GM10266 (cell line): Measurements from ENCODE around the gene SEMA3G.

Source experiments
- DNase-seq: peaks from one replicate; pipeline ENCODE4 v3.0.0; 2012; ENCODE audit errors: extremely low spot score
- TF ChIP-seq, protein P1 (sequence below): IDR thresholded peaks from 2 replicates; pipeline ENCODE4 v1.5.1; 2012; ENCODE audit warnings: mild to moderate bottlenecking, low read depth; ENCODE audit not compliant: control insufficient read depth, insufficient read depth; ENCODE audit errors: missing control alignments

SEMA3G gene

DNA sequence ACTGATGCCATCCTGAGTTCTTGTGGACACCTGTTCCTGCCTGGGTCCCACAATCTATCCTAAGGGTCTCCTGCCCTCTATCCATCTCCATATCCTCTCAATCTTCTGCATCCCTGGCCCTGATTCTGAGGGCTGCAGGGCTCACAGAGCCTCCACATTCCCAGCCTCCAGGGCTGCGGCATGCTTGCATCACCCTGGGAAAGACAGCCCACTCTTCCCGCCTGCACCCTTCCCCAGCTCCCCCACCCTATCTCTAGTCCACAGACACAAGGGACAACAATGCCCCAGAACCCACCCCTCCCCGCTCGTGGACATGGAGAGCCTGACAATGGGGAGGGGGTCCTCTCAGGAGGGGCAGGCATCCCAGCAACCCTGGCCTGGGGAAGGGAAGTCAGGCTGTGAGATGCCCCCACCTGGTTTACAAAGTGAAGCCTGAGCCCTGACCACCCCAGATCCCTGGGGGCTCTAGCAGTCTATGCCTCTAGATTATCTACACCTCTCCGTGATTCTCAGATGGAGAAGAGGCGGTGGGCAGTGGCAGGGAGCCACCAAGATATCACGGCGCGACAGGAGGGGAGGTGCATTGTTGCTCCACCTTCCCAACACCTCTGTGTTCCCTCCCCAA is 10.3 kb downstream of the SEMA3G start:
- DNase-seq = no peak

GRCh38 chr3:52433996-52434479 is 10.9 kb downstream of the SEMA3G start:
- DNase-seq = no peak
- TF ChIP-seq, protein P1, sequence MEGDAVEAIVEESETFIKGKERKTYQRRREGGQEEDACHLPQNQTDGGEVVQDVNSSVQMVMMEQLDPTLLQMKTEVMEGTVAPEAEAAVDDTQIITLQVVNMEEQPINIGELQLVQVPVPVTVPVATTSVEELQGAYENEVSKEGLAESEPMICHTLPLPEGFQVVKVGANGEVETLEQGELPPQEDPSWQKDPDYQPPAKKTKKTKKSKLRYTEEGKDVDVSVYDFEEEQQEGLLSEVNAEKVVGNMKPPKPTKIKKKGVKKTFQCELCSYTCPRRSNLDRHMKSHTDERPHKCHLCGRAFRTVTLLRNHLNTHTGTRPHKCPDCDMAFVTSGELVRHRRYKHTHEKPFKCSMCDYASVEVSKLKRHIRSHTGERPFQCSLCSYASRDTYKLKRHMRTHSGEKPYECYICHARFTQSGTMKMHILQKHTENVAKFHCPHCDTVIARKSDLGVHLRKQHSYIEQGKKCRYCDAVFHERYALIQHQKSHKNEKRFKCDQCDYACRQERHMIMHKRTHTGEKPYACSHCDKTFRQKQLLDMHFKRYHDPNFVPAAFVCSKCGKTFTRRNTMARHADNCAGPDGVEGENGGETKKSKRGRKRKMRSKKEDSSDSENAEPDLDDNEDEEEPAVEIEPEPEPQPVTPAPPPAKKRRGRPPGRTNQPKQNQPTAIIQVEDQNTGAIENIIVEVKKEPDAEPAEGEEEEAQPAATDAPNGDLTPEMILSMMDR = no peak

More for the DNA sequence above, 10.3 kb downstream of the SEMA3G start:
- TF ChIP-seq, protein P1 = no peak

DNA sequence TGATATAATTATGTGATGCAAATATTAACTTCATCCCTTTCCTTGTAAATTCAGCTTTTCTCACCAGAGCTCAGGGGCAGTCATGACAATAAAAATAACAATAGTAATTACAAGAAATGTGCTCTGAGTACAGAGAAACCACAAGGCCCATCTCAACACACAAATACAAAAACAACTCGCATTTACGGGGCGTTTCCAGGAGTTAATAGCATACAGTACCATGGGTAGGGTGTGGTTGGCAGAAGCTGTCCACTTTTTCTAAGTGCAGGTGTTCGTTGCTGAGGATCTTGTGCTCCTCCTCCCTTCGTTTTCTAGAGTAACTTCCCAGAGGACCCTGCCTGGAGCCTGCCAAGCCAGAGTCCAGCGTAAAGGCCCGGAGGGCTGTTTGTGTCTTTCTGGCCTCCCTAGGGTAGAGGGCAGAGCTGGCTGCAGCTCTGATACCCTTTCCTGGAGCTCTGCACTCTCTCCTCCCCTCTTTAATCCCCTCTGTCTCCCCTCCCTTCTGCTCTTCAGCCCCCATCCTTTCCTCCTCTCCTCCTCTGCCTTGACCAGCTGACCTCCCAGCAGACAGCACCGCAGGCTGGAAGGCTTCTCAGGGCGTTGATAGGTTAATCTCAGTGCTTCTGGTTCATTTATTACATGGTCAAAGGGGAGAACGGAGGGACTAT is 11.4 kb downstream of the SEMA3G start:
- TF ChIP-seq, protein P1 = no peak
- DNase-seq = no peak

- TF ChIP-seq, protein P1 = no peak
- no peak for DNase-seq
These were observed 12.2 kb downstream of the SEMA3G start for GRCh38 chr3:52432691-52433141.

DNA sequence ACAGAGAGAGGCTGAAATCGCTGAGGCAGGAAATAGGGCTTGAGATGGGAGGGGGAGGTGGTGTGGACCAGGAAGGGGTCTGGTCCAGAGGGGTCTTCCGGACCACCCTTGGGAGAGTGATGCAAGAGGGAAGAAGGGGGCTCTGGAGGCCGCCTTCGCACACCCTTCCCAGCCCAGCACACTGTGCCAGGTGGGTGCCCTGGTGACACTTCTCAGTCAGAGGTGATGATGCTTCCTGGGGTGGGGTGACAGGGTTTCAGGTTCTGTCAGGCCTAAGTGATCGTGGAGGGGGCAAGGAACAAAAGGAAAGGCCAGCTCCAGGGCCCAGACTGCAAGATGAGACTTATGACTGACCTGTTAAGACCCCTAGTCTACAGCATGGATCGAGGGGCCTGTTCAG is 12.7 kb downstream of the SEMA3G start:
- TF ChIP-seq, protein P1 = no peak
- no peak for DNase-seq

DNA sequence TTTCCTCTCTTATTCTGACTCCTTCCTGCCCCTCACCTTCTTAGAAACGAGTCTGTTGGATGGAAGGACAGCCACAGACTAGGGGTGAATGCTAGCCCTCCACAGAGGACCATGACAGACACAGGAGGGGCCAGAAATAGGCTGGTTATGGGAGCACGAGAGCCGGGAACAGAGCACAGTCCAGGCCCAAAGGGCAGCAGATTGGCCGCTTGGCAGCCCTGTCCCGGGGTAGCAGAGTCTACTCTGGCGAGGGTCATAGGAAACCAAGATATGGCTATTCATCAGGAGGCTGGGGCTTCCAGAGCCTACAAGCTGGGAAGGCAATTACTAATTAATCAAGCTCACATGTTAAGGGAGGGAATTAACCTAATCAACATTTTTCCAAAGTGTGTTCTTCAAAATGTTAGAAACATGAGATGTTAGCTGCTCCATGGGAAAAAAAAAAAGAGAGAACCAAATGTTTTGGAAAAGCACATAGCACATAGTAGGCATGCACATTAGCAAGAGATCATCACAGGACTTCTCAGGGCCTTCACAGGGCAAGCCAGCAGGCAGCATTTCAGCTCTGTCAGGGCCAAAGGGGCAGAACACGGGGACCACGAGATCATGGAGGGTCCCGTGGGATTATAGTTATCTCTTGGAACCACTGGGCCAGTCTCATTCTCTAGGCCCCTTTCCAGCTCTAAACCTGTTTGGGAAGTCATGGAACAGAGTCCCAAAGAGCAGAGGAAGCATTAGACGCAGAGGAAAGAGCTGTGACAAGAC is 13.3 kb downstream of the SEMA3G start:
- TF ChIP-seq, protein P1 = no peak
- DNase-seq = no peak
